Medulla oblongata (tissue), 1 donor: ENCODE results near the gene ATP6V1G2.
"Not testable (repeated sequence)": the region's sequence is repeated elsewhere in the genome, so short reads cannot be mapped to it uniquely, and the experiment has no call there.

ENCODE experiments used
- DNase-seq: peaks from one replicate; pipeline ENCODE4 v3.0.0-alpha.2; 2015; ENCODE audit errors: extremely low spot score

The ATP6V1G2 gene

GRCh38 chr6:31529329-31530150 is 16.9 kb downstream of the ATP6V1G2 start:
- no peak for DNase-seq

- no peak for DNase-seq
Observed at GRCh38 chr6:31528821-31529328, 17.5 kb downstream of the ATP6V1G2 start, which contains the start of gene MCCD1. Gene MCCD1, plus strand, starts transcription at chr6:31528962. Its CDS starts 53 bp downstream, at chr6:31529015.

- no peak for DNase-seq
Observed at GRCh38 chr6:31528307-31528777, 18.1 kb downstream of the ATP6V1G2 start.

GRCh38 chr6:31525932-31526591 is 20.3 kb downstream of the ATP6V1G2 start:
- no peak for DNase-seq

- no peak for DNase-seq
Observed at GRCh38 chr6:31525553-31525931, 20.9 kb downstream of the ATP6V1G2 start.

- no peak for DNase-seq
Observed at GRCh38 chr6:31521835-31522234, 24.6 kb downstream of the ATP6V1G2 start.

- no peak for DNase-seq
Observed at GRCh38 chr6:31513456-31514165, 32.8 kb downstream of the ATP6V1G2 start.

GRCh38 chr6:31510007-31510406 is 36.4 kb downstream of the ATP6V1G2 start:
- DNase-seq: no peak

- not testable (repeated sequence) for DNase-seq
Observed at GRCh38 chr6:31509036-31509435, 37.4 kb downstream of the ATP6V1G2 start.

GRCh38 chr6:31502586-31502985 is 43.8 kb downstream of the ATP6V1G2 start:
- DNase-seq: no peak

GRCh38 chr6:31499648-31500047 is 46.8 kb downstream of the ATP6V1G2 start:
- DNase-seq: not testable (repeated sequence)

GRCh38 chr6:31498748-31499147 is 47.7 kb downstream of the ATP6V1G2 start:
- no peak for DNase-seq

GRCh38 chr6:31497531-31498476 is 48.6 kb downstream of the ATP6V1G2 start, which contains the start of gene MICB:
Gene MICB, plus strand, starts transcription at chr6:31498145. Its CDS starts 49 bp downstream, at chr6:31498194.
- peak; percentile 65 for DNase-seq

- DNase-seq: not testable (repeated sequence)
Observed at GRCh38 chr6:31496826-31497225, 49.6 kb downstream of the ATP6V1G2 start.

- DNase-seq: no peak
Observed at GRCh38 chr6:31495580-31495979, 50.8 kb downstream of the ATP6V1G2 start.
